Liver (tissue), 3 donors: ENCODE measurements around the gene DAPL1.

Experiments used
- ATF3 ChIP-seq: IDR thresholded peaks from 2 replicates; pipeline ENCODE4 v1.6.1; 2016; ENCODE audit warnings: antibody characterized with exemption
- EGR1 ChIP-seq, 2 donors: IDR thresholded peaks; 2 replicates each; pipeline ENCODE4 v1.6.1; 2016 to 2018; ENCODE audit warnings: antibody characterized with exemption in 2 of 2, low read depth in 2 of 2
- GABPA ChIP-seq, 2 donors: IDR thresholded peaks in 1 of 2; conservative IDR thresholded peaks in 1 of 2; 2 replicates each; pipeline ENCODE4 v1.6.1; 2016; ENCODE audit warnings: antibody characterized with exemption in 2 of 2, mild to moderate bottlenecking in 1 of 2, moderate library complexity in 1 of 2
- NR2F2 ChIP-seq: IDR thresholded peaks from 2 replicates; pipeline ENCODE4 v1.6.1; 2016; ENCODE audit warnings: antibody characterized with exemption
- RAD21 ChIP-seq, 2 donors: IDR thresholded peaks; 2 replicates each; pipeline ENCODE4 v1.6.1; 2016; ENCODE audit warnings: antibody characterized with exemption in 2 of 2, mild to moderate bottlenecking in 2 of 2
- REST ChIP-seq: IDR thresholded peaks from 2 replicates; pipeline ENCODE4 v1.6.1; 2016; ENCODE audit warnings: antibody characterized with exemption, mild to moderate bottlenecking
- SP1 ChIP-seq: IDR thresholded peaks from 2 replicates; pipeline ENCODE4 v1.6.1; 2018; ENCODE audit warnings: antibody characterized with exemption, mild to moderate bottlenecking
- TAF1 ChIP-seq: conservative IDR thresholded peaks from 2 replicates; pipeline ENCODE4 v1.6.1; 2016; ENCODE audit warnings: antibody characterized with exemption, mild to moderate bottlenecking
- YY1 ChIP-seq: IDR thresholded peaks from 2 replicates; pipeline ENCODE4 v1.6.1; 2016; ENCODE audit warnings: antibody characterized with exemption, mild to moderate bottlenecking
- ZBTB33 ChIP-seq: IDR thresholded peaks from 2 replicates; pipeline ENCODE4 v1.6.1; 2016; ENCODE audit warnings: antibody characterized with exemption
- TF ChIP-seq, protein P1 (sequence below): fragments of 150-350 bp; IDR thresholded peaks from 2 replicates; pipeline ENCODE4 v1.5.1; 2017; ENCODE audit warnings: improper control_type of control experiment, low read depth, low read length; ENCODE audit not compliant: missing input control
- TF ChIP-seq, protein P2 (sequence below): IDR thresholded peaks from 2 replicates; pipeline ENCODE4 v1.6.1; 2016; ENCODE audit warnings: antibody characterized with exemption
- donor health status: healthy.
- donor health status: healthy.

- TF ChIP-seq, protein P1, sequence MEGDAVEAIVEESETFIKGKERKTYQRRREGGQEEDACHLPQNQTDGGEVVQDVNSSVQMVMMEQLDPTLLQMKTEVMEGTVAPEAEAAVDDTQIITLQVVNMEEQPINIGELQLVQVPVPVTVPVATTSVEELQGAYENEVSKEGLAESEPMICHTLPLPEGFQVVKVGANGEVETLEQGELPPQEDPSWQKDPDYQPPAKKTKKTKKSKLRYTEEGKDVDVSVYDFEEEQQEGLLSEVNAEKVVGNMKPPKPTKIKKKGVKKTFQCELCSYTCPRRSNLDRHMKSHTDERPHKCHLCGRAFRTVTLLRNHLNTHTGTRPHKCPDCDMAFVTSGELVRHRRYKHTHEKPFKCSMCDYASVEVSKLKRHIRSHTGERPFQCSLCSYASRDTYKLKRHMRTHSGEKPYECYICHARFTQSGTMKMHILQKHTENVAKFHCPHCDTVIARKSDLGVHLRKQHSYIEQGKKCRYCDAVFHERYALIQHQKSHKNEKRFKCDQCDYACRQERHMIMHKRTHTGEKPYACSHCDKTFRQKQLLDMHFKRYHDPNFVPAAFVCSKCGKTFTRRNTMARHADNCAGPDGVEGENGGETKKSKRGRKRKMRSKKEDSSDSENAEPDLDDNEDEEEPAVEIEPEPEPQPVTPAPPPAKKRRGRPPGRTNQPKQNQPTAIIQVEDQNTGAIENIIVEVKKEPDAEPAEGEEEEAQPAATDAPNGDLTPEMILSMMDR: no peak
- TF ChIP-seq GABPA (IDR thresholded peaks at IDR 0.05 in 1 of 2, conservative IDR thresholded peaks at IDR 0.05 in 1 of 2): no peak
- TF ChIP-seq NR2F2: no peak
- no peak for TF ChIP-seq REST
- TF ChIP-seq TAF1: no peak
- no peak for TF ChIP-seq ATF3
- no peak for TF ChIP-seq RAD21 (IDR thresholded peaks at IDR 0.05)
- TF ChIP-seq, protein P2, sequence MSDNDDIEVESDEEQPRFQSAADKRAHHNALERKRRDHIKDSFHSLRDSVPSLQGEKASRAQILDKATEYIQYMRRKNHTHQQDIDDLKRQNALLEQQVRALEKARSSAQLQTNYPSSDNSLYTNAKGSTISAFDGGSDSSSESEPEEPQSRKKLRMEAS: no peak
- no peak for TF ChIP-seq ZBTB33
- TF ChIP-seq EGR1 (IDR thresholded peaks at IDR 0.05; ENCODE audit: low read depth in 2 of 2): no peak
- no peak for TF ChIP-seq SP1
- no peak for TF ChIP-seq YY1
Measured at GRCh38 chr2:158783923-158784322, 11.2 kb upstream of the DAPL1 start.
